Ishikawa (cell line): ENCODE data around the gene IGF1R.

ENCODE experiments used
- CEBPB ChIP-seq: IDR thresholded peaks from 2 replicates; pipeline ENCODE4 v1.6.1; 2012
- EP300 ChIP-seq: IDR thresholded peaks from 2 replicates; pipeline ENCODE4 v1.6.1; 2012; ENCODE audit warnings: borderline replicate concordance
- FOXM1 ChIP-seq: IDR thresholded peaks from 2 replicates; pipeline ENCODE4 v1.6.1; 2012; ENCODE audit warnings: low read depth, borderline replicate concordance
- MAX ChIP-seq: IDR thresholded peaks from 2 replicates; pipeline ENCODE4 v1.6.1; 2012
- NFIC ChIP-seq: IDR thresholded peaks from 2 replicates; pipeline ENCODE4 v1.6.1; 2012
- RAD21 ChIP-seq: IDR thresholded peaks from 2 replicates; pipeline ENCODE4 v1.6.1; 2012; ENCODE audit warnings: low read depth
- REST ChIP-seq: IDR thresholded peaks from 2 replicates; pipeline ENCODE4 v1.6.1; 2012; ENCODE audit warnings: low read depth, mild to moderate bottlenecking
- TAF1 ChIP-seq: IDR thresholded peaks from 2 replicates; pipeline ENCODE4 v1.6.1; 2012; ENCODE audit warnings: low read depth, mild to moderate bottlenecking
- TCF12 ChIP-seq: IDR thresholded peaks from 2 replicates; pipeline ENCODE4 v1.6.1; 2012; ENCODE audit warnings: low read depth
- TEAD4 ChIP-seq: IDR thresholded peaks from 2 replicates; pipeline ENCODE4 v1.6.1; 2012
- USF1 ChIP-seq: IDR thresholded peaks from 2 replicates; pipeline ENCODE4 v1.6.1; 2012
- YY1 ChIP-seq: IDR thresholded peaks from 2 replicates; pipeline ENCODE4 v1.6.1; 2012; ENCODE audit warnings: low read depth
- ZBTB7A ChIP-seq: IDR thresholded peaks from 2 replicates; pipeline ENCODE4 v1.6.1; 2012; ENCODE audit warnings: low read depth

GRCh38 chr15:98938799-98939198 is 290.5 kb downstream of the IGF1R start:
- TF ChIP-seq NFIC (no peak), YY1 (no peak), MAX (no peak), USF1 (no peak), REST (no peak), RAD21 (no peak), TEAD4 (no peak), TAF1 (no peak), EP300 (no peak), TCF12 (no peak), FOXM1 (no peak), CEBPB (no peak), ZBTB7A (no peak)
